Calu3 (cell line): Measurements from ENCODE around the gene MICAL3. TPM values are rescaled to one million over a fixed set of nuclear protein-coding genes. Genes with fewer than 3 reads are reported as not detected.

Source experiments
- BruUV-seq: library from RNA; stranded (reverse); fragments of 400-500 nt; replicated peaks from 2 replicates; lab custom pipeline; 2021; lab: Mats Ljungman, UMichigan
- CTCF ChIA-PET: fragments of 300-600 bp; sonication (Branson Sonifier 250); formaldehyde crosslinking; loops from one replicate; lab custom pipeline; 2022; ENCODE audit warnings: antibody characterized with exemption; lab: Charles Lee
- DNase-seq: peaks from one replicate; pipeline ENCODE4 v3.0.0; 2022
- H3K27ac Mint-ChIP-seq: one replicate; pipeline ENCODE4 v1.8.0; 2022; ENCODE audit warnings: mixed read lengths; ENCODE audit not compliant: unreplicated experiment
- H3K27me3 Mint-ChIP-seq: one replicate; pipeline ENCODE4 v1.8.0; 2022; ENCODE audit warnings: mixed read lengths; ENCODE audit not compliant: unreplicated experiment
- H3K36me3 Mint-ChIP-seq: one replicate; pipeline ENCODE4 v1.8.0; 2022; ENCODE audit warnings: mild to moderate bottlenecking, moderate library complexity, mixed read lengths; ENCODE audit not compliant: insufficient read depth, unreplicated experiment
- H3K4me1 Mint-ChIP-seq: one replicate; pipeline ENCODE4 v1.8.0; 2022; ENCODE audit warnings: mild to moderate bottlenecking, low read depth, mixed read lengths; ENCODE audit not compliant: unreplicated experiment
- H3K4me3 Mint-ChIP-seq: one replicate; pipeline ENCODE4 v1.8.0; 2022; ENCODE audit warnings: mild to moderate bottlenecking, low read depth, moderate library complexity, mixed read lengths; ENCODE audit not compliant: unreplicated experiment
- H3K9me3 Mint-ChIP-seq: one replicate; pipeline ENCODE4 v1.8.0; 2022; ENCODE audit warnings: low read depth, mixed read lengths; ENCODE audit not compliant: unreplicated experiment
- intact Hi-C: fragments of 100-400 bp; cut with micrococcal nuclease; formaldehyde crosslinking; loops from one replicate; pipeline ENCODE4 v1.10.0; 2022; ENCODE audit not compliant: unreplicated experiment
- total RNA-seq: library from RNA; stranded (reverse); gene quantifications from 2 replicates; pipeline ENCODE4 v1.2.3, GENCODE V29; 2022
- TF ChIP-seq, protein P1 (sequence below): fragments of 200-600 bp; IDR thresholded peaks from one replicate; pipeline ENCODE4 v1.8.0; 2022; ENCODE audit warnings: antibody characterized with exemption; ENCODE audit not compliant: unreplicated experiment

The MICAL3 gene
- total RNA-seq, 1 experiment from 2014 or later: 60.6 TPM

DNA sequence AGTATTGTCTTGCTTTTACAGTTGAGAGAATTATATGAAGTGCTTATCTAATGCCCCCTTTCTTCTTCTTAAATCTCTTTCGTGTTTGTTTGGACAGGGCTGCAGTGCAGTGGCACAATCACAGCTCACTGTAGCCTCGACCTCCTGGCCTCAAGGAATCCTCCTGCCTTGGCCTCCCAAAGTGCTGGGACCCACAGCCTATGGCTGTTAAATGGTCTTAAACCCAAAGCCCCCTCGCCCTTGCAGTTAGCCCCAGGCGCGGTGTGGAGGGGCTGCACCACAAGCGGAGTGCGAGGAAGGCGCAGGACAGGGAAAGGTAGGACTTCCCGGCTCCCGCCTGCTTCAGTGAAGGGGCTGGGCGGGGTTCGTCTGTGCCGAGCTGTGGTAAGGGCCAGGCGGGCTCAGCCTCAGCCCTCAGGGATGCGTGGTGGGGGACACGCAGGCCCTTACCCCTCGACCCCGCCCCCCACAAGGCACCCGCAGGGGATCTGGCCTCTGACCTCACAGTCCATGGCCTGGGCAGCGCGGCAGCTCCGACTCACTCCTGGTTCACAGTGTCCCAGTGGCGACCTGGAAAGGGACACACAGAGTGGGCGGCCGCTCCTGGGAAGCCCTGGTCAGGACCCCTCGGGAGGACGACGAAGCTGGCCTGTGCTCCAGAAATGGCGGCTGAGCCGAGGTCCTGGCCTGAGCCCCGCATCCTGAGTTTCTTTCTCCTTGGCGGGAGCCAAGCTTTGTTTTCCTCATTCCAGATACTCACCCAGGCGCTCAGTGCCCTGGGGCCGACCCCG lies 274.6 kb downstream of the MICAL3 start:
- Mint-ChIP-seq H3K4me1 (peaks cover 14% of the 10 kb centered on the region), H3K27me3 (no peaks in the 10 kb centered on the region), H3K27ac (no peak overlapping the region), H3K9me3 (no peaks in the 10 kb centered on the region), H3K36me3 (peaks cover 5% of the 10 kb centered on the region), H3K4me3 (no peak overlapping the region)
- intact Hi-C loops: no loop called here
- DNase-seq: no peak
- BruUV-seq: no TSS peak
- CTCF ChIA-PET: no interaction called here
- TF ChIP-seq, protein P1, sequence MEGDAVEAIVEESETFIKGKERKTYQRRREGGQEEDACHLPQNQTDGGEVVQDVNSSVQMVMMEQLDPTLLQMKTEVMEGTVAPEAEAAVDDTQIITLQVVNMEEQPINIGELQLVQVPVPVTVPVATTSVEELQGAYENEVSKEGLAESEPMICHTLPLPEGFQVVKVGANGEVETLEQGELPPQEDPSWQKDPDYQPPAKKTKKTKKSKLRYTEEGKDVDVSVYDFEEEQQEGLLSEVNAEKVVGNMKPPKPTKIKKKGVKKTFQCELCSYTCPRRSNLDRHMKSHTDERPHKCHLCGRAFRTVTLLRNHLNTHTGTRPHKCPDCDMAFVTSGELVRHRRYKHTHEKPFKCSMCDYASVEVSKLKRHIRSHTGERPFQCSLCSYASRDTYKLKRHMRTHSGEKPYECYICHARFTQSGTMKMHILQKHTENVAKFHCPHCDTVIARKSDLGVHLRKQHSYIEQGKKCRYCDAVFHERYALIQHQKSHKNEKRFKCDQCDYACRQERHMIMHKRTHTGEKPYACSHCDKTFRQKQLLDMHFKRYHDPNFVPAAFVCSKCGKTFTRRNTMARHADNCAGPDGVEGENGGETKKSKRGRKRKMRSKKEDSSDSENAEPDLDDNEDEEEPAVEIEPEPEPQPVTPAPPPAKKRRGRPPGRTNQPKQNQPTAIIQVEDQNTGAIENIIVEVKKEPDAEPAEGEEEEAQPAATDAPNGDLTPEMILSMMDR: no peak

DNA sequence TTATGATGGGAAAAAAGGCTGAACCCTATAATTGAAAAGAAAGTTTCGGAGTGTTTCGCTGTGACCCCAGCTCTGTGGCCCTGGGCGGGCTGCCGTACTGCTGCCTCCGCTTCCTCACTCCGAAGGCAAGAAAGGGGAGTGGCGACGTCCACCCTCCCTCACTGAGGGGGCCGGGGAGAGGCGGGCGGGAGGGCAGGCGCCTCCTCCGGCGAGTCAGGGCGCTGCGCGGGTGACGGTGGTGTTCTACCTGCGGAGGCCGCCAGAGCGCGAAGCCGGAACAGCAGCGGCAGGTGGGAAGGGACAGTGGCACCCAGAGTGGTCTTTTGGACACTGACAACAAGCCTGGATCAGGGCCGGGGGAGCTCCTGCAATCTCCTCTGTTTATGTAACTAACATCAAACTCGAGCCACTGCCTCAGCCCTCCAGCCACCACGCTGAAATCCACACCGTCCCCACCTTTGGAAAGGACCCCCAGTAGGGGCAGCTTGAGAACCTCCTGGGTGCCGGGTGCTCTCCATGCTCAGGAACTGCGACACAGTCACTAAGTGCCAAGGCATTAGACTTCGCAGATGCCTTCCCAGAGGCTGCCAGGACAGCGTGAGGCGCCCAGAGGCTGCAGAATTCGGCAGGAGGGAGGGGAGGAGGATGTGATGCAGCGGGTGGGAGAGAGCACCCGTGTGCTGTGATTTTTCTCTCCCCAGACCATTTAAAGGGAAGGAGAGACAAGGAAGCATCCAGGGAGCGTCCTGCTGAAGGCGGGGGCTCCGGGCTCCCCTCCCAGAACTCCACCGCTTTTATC lies 275.6 kb downstream of the MICAL3 start:
- CTCF ChIA-PET: interaction anchor here (0.5 kb wide), 1 partner anchor 53 kb away, joined by 3 read pairs; no protein-coding TSS in a partner anchor
- intact Hi-C loops: no loop called here
- Mint-ChIP-seq H3K4me3 (no peak overlapping the region), H3K9me3 (no peaks in the 10 kb centered on the region), H3K27ac (no peak overlapping the region), H3K4me1 (peaks cover 14% of the 10 kb centered on the region), H3K36me3 (peaks cover 5% of the 10 kb centered on the region), H3K27me3 (no peaks in the 10 kb centered on the region)
- DNase-seq: no peak
- TF ChIP-seq, protein P1: no peak
- no TSS peak for BruUV-seq

- Mint-ChIP-seq H3K4me3 (no peak overlapping the region), H3K27me3 (no peaks in the 10 kb centered on the region), H3K4me1 (peaks cover 14% of the 10 kb centered on the region), H3K9me3 (no peaks in the 10 kb centered on the region), H3K27ac (no peak overlapping the region), H3K36me3 (peaks cover 7% of the 10 kb centered on the region)
- no peak for DNase-seq
- no TSS peak for BruUV-seq
- CTCF ChIA-PET: no interaction called here
- TF ChIP-seq, protein P1: no peak
- intact Hi-C loops: no loop called here
Measured at GRCh38 chr22:17746916-17747315, 277.4 kb downstream of the MICAL3 start.

- no TSS peak for BruUV-seq
- intact Hi-C loops: no loop called here
- H3K4me1 Mint-ChIP-seq: peaks cover 9% of the 10 kb centered on the region
- no peaks in the 10 kb centered on the region for H3K9me3 Mint-ChIP-seq
- H3K4me3 Mint-ChIP-seq: no peak overlapping the region
- TF ChIP-seq, protein P1: no peak
- no peaks in the 10 kb centered on the region for H3K27me3 Mint-ChIP-seq
- H3K27ac Mint-ChIP-seq: no peak overlapping the region
- CTCF ChIA-PET: interaction anchor here (1.0 to 3.1 kb wide), 3 partner anchors 12 to 59 kb away, joined by 4 to 68 read pairs (median 4); no protein-coding TSS in a partner anchor
- H3K36me3 Mint-ChIP-seq: peaks cover 24% of the 10 kb centered on the region
- DNase-seq: no peak
Measured at GRCh38 chr22:17744430-17744829, 279.9 kb downstream of the MICAL3 start.
